Neutrophil (primary cell): ENCODE data around the gene SKAP1.
"Not testable (repeated sequence)": the region's sequence is repeated elsewhere in the genome, so short reads cannot be mapped to it uniquely, and the experiment has no call there.

Experiments
- H3K27ac ChIP-seq: fragments of 200-600 bp; sonication (generic); 2 replicates; pipeline ENCODE4 v1.5.1; 2016; ENCODE audit warnings: mild to moderate bottlenecking, moderate library complexity
- H3K27me3 ChIP-seq: fragments of 200-600 bp; sonication (generic); 2 replicates; pipeline ENCODE4 v1.6.0; 2016; ENCODE audit warnings: mild to moderate bottlenecking
- H3K36me3 ChIP-seq: fragments of 200-600 bp; sonication (generic); 2 replicates; pipeline ENCODE4 v1.5.1; 2017
- H3K4me1 ChIP-seq, 2 experiments: fragments of 200-600 bp in 1 of 2; sonication (generic) in 1 of 2; 1 replicate in 1 of 2; 2 replicates in 1 of 2; pipeline versions ENCODE4 v1.5.1 to v1.6.1; 2013 to 2016; ENCODE audit warnings: low read depth in 1 of 2, low read length in 1 of 2, mild to moderate bottlenecking in 1 of 2, moderate library complexity in 1 of 2; ENCODE audit not compliant: control insufficient read depth in 1 of 2, insufficient read depth in 1 of 2
- H3K4me3 ChIP-seq, 2 experiments: fragments of 200-600 bp in 1 of 2; sonication (generic) in 1 of 2; 1 replicate in 1 of 2; 2 replicates in 1 of 2; pipeline ENCODE4 v1.5.1; 2013 to 2016; ENCODE audit warnings: low read depth in 1 of 2, low read length in 1 of 2, mild to moderate bottlenecking in 1 of 2, moderate library complexity in 1 of 2
- H3K9me3 ChIP-seq: fragments of 200-600 bp; sonication (generic); 2 replicates; pipeline ENCODE4 v1.5.1; 2016
- CTCF ChIP-seq: fragments of 200-600 bp; sonication (generic); IDR thresholded peaks from 2 replicates; pipeline ENCODE4 v1.5.1; 2016; ENCODE audit warnings: antibody characterized with exemption

The SKAP1 gene

GRCh38 chr17:48456589-48456988 lies 26.6 kb upstream of the SKAP1 start:
- Histone ChIP-seq H3K27ac (no peak overlapping the region), H3K27me3 (peaks cover 88% of the 10 kb centered on the region), H3K36me3 (no peaks in the 10 kb centered on the region), H3K9me3 (no peaks in the 10 kb centered on the region), H3K4me1 (peaks cover 0 to 2% of the 10 kb centered on the region in 2 experiments), H3K4me3 (no peak overlapping the region)
- no peak for TF ChIP-seq CTCF

- Histone ChIP-seq H3K27me3 (peaks cover 89% of the 10 kb centered on the region), H3K4me3 (no peak overlapping the region), H3K36me3 (no peaks in the 10 kb centered on the region), H3K4me1 (peaks cover 0 to 2% of the 10 kb centered on the region in 2 experiments), H3K27ac (no peak overlapping the region), H3K9me3 (no peaks in the 10 kb centered on the region)
- no peak for TF ChIP-seq CTCF
Measured at GRCh38 chr17:48455791-48456190, 25.8 kb upstream of the SKAP1 start.

GRCh38 chr17:48453447-48453846 lies 23.4 kb upstream of the SKAP1 start:
- H3K4me3 ChIP-seq: no peak overlapping the region
- H3K4me1 ChIP-seq: peaks cover 0 to 2% of the 10 kb centered on the region in 2 experiments
- no peak overlapping the region for H3K27ac ChIP-seq
- H3K36me3 ChIP-seq: no peaks in the 10 kb centered on the region
- peaks cover 87% of the 10 kb centered on the region for H3K27me3 ChIP-seq
- no peak for TF ChIP-seq CTCF
- H3K9me3 ChIP-seq: no peaks in the 10 kb centered on the region

GRCh38 chr17:48451489-48451888 lies 21.5 kb upstream of the SKAP1 start:
- H3K27ac ChIP-seq: no peak overlapping the region
- H3K4me3 ChIP-seq: no peak overlapping the region
- no peaks in the 10 kb centered on the region for H3K9me3 ChIP-seq
- TF ChIP-seq CTCF: no peak
- H3K36me3 ChIP-seq: no peaks in the 10 kb centered on the region
- H3K4me1 ChIP-seq: no peaks in the 10 kb centered on the region
- peaks cover 93% of the 10 kb centered on the region for H3K27me3 ChIP-seq

- peaks cover 81% of the 10 kb centered on the region for H3K27me3 ChIP-seq
- not testable (repeated sequence) for H3K9me3 ChIP-seq, H3K4me3 ChIP-seq, H3K36me3 ChIP-seq, H3K4me1 ChIP-seq, H3K27ac ChIP-seq
Measured at GRCh38 chr17:48449335-48449734, 19.3 kb upstream of the SKAP1 start.

GRCh38 chr17:48445248-48445620 lies 15.2 kb upstream of the SKAP1 start:
- peaks cover 65% of the 10 kb centered on the region for H3K27me3 ChIP-seq

More at GRCh38 chr17:48445248-48445620, 15.2 kb upstream of the SKAP1 start:
- Histone ChIP-seq H3K9me3 (no peaks in the 10 kb centered on the region), H3K27ac (no peak overlapping the region), H3K4me1 (no peaks in the 10 kb centered on the region), H3K36me3 (no peaks in the 10 kb centered on the region), H3K4me3 (no peak overlapping the region)
- TF ChIP-seq CTCF: no peak
